Calu3 (cell line): ENCODE data around the gene UTP18. TPM values are rescaled to one million over a fixed set of nuclear protein-coding genes. Genes with fewer than 3 reads are reported as not detected.
"Not testable (repeated sequence)": the region's sequence is repeated elsewhere in the genome, so short reads cannot be mapped to it uniquely, and the experiment has no call there.

Experiments used
- BruUV-seq: library from RNA; stranded (reverse); fragments of 400-500 nt; replicated peaks from 2 replicates; lab custom pipeline; 2021; lab: Mats Ljungman, UMichigan
- CTCF ChIA-PET: fragments of 300-600 bp; sonication (Branson Sonifier 250); formaldehyde crosslinking; loops from one replicate; lab custom pipeline; 2022; ENCODE audit warnings: antibody characterized with exemption; lab: Charles Lee
- DNase-seq: peaks from one replicate; pipeline ENCODE4 v3.0.0; 2022
- H3K27ac Mint-ChIP-seq: one replicate; pipeline ENCODE4 v1.8.0; 2022; ENCODE audit warnings: mixed read lengths; ENCODE audit not compliant: unreplicated experiment
- H3K27me3 Mint-ChIP-seq: one replicate; pipeline ENCODE4 v1.8.0; 2022; ENCODE audit warnings: mixed read lengths; ENCODE audit not compliant: unreplicated experiment
- H3K36me3 Mint-ChIP-seq: one replicate; pipeline ENCODE4 v1.8.0; 2022; ENCODE audit warnings: mild to moderate bottlenecking, moderate library complexity, mixed read lengths; ENCODE audit not compliant: insufficient read depth, unreplicated experiment
- H3K4me1 Mint-ChIP-seq: one replicate; pipeline ENCODE4 v1.8.0; 2022; ENCODE audit warnings: mild to moderate bottlenecking, low read depth, mixed read lengths; ENCODE audit not compliant: unreplicated experiment
- H3K4me3 Mint-ChIP-seq: one replicate; pipeline ENCODE4 v1.8.0; 2022; ENCODE audit warnings: mild to moderate bottlenecking, low read depth, moderate library complexity, mixed read lengths; ENCODE audit not compliant: unreplicated experiment
- H3K9me3 Mint-ChIP-seq: one replicate; pipeline ENCODE4 v1.8.0; 2022; ENCODE audit warnings: low read depth, mixed read lengths; ENCODE audit not compliant: unreplicated experiment
- CTCF ChIP-seq: fragments of 200-600 bp; IDR thresholded peaks from one replicate; pipeline ENCODE4 v1.8.0; 2022; ENCODE audit warnings: antibody characterized with exemption; ENCODE audit not compliant: unreplicated experiment
- intact Hi-C: fragments of 100-400 bp; cut with micrococcal nuclease; formaldehyde crosslinking; loops from one replicate; pipeline ENCODE4 v1.10.0; 2022; ENCODE audit not compliant: unreplicated experiment
- total RNA-seq: library from RNA; stranded (reverse); gene quantifications from 2 replicates; pipeline ENCODE4 v1.2.3, GENCODE V29; 2022

The UTP18 gene
- total RNA-seq, 1 experiment from 2014 or later = 68.5 TPM

GRCh38 chr17:51319186-51319585 lies 58.8 kb downstream of the UTP18 start:
- CTCF ChIA-PET = interaction anchor here (0.7 kb wide), 1 partner anchor 18 kb away, joined by 3 read pairs; no protein-coding TSS in a partner anchor
- intact Hi-C loops = no loop called here
- Mint-ChIP-seq H3K4me3 (no peak overlapping the region), H3K9me3 (peaks cover 8% of the 10 kb centered on the region), H3K4me1 (peaks cover 14% of the 10 kb centered on the region), H3K36me3 (no peaks in the 10 kb centered on the region), H3K27ac (no peak overlapping the region), H3K27me3 (peaks cover 23% of the 10 kb centered on the region)
- DNase-seq = no peak
- TF ChIP-seq CTCF = no peak
- no TSS peak for BruUV-seq

DNA sequence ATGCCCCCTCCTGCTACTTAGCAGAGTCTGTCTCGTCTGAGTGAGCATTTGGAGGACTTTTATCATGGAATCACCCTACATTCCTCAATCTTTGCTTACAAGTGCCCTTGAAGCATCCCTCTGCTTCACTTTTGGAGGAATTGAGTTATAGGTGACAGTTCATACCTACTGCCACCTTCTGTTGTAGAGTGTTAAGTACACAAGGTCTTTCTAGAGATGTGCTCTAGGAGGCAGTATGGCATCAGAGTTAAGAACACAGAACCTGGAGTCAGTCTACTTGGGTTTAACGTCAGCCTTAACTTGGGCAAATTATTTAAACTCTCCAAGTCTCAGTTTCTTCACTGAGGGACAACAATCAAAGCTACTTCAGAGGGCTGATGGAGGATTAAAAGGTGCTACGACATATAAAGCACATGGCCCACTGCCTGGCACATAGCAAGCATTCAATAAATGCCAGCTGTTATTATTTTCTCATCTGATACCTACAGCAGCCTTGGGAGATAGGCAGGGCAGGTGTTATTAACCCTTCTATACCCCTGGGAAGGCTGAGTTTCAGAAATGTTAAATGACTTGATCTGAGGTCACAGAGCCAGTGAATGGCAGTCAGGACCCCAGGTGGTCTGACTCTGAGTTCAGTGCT lies 62.2 kb downstream of the UTP18 start:
- no peaks in the 10 kb centered on the region for H3K36me3 Mint-ChIP-seq
- peak; percentile 36 for DNase-seq
- H3K9me3 Mint-ChIP-seq = peaks cover 6% of the 10 kb centered on the region
- peak; percentile 73 for TF ChIP-seq CTCF
- CTCF ChIA-PET = interaction anchor here (0.6 kb wide), 1 partner anchor 203 kb away, joined by 12 read pairs; no protein-coding TSS in a partner anchor
- no peak overlapping the region for H3K4me3 Mint-ChIP-seq
- peaks cover 14% of the 10 kb centered on the region for H3K4me1 Mint-ChIP-seq
- peaks cover 53% of the 10 kb centered on the region for H3K27me3 Mint-ChIP-seq
- intact Hi-C loops = loop anchor here (1.0 kb wide), 1 partner anchor 214 kb away; no protein-coding TSS in a partner anchor
- no peak overlapping the region for H3K27ac Mint-ChIP-seq
- BruUV-seq = no TSS peak

- CTCF ChIA-PET = interaction anchor here (0.7 kb wide), 1 partner anchor 11 kb away, joined by 3 read pairs; no protein-coding TSS in a partner anchor
- H3K27ac Mint-ChIP-seq = no peak overlapping the region
- no peaks in the 10 kb centered on the region for H3K4me1 Mint-ChIP-seq
- no peak overlapping the region for H3K4me3 Mint-ChIP-seq
- no TSS peak for BruUV-seq
- H3K36me3 Mint-ChIP-seq = no peaks in the 10 kb centered on the region
- intact Hi-C loops = no loop called here
- no peaks in the 10 kb centered on the region for H3K9me3 Mint-ChIP-seq
- DNase-seq = no peak
- no peak for TF ChIP-seq CTCF
- H3K27me3 Mint-ChIP-seq = peaks cover 71% of the 10 kb centered on the region
Measured at GRCh38 chr17:51325471-51325870, 65.1 kb downstream of the UTP18 start.

GRCh38 chr17:51330861-51331503 lies 70.6 kb downstream of the UTP18 start:
- peaks cover 86% of the 10 kb centered on the region for H3K27me3 Mint-ChIP-seq
- H3K27ac Mint-ChIP-seq, CTCF ChIA-PET, DNase-seq, H3K4me1 Mint-ChIP-seq, BruUV-seq, intact Hi-C loops, H3K36me3 Mint-ChIP-seq, H3K9me3 Mint-ChIP-seq, H3K4me3 Mint-ChIP-seq: not testable (repeated sequence)
